Measurements from ENCODE around the gene PIGZ.

- TF ChIP-seq CTCF (IDR thresholded peaks at IDR 0.05) (no peak), POLR2A (IDR thresholded peaks at IDR 0.05) (no peak)
These were observed 35.1 kb upstream of the PIGZ start for GRCh38 chr3:197003461-197004385.

Data from uterus (tissue), 2 donors.